HUDEP-2 (cell line): ENCODE results near the gene REPS2.

ENCODE experiments used
- DNase-seq, 76 experiments: peaks; one replicate each; lab custom pipeline; 2025; ENCODE audit not compliant: unreplicated experiment in 76 of 76; lab: John Stamatoyannopoulos, UW

Gene REPS2

DNA sequence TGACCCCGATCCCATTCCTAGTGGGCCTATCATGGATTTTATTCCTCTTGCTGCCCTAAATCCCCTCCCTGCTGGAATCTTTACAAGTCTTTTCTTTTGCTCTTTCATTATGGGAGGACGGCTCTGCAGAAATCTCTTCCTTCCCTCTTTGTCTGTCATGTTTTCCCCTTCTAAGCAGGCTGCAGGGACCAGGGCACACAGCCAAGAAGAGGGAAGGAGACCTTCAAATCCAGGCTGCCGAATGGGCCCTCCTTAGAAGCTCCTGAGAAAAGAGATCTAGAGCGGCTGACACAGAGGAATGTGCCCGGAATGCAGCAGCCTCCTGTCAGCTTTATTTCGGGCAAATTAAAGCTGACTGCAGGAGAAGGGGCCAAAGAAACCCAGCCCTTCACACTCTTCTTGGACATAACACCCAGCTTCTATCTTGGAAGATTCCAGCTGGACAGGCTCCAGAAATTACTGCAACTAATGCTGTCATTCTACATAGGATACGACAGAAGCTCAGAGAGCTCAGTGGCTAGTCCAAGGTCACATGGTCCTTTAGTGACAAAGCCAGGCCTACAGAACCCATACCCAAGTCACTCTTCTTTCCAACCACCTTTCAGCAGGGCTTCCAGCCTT lies 240.8 kb downstream of the REPS2 start:
- DNase-seq, result no peak

DNA sequence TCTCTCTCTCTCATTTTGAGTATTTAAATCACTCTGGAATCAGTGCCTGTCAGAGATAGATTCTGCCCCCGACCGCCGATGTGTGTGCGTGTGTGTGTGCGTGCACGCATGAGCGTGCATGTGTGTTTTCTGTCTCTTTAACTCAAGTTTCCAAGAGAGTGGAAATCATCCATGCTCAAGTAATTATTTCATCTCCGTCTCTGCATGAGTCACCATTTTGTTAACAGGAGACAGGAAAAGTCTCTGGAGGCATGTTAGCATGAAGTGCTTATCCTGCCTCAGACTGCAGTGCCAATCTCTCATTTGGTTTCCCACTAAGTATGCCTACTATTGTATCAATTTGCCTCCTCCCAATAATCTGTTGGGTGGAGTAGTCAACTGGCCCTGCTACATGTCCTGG lies 245.6 kb downstream of the REPS2 start:
- DNase-seq, result no peak
